KOPT-K1 (cell line): ENCODE results near the gene SLC7A9.
"Not testable (repeated sequence)": the region's sequence is repeated elsewhere in the genome, so short reads cannot be mapped to it uniquely, and the experiment has no call there.

ENCODE experiments used
- H3K27ac ChIP-seq: fragments of 200-600 bp; sonication (generic); 2 replicates; pipeline ENCODE4 v1.5.1; 2016; ENCODE audit warnings: antibody characterized with exemption, mild to moderate bottlenecking, low read depth, low read length; ENCODE audit not compliant: poor library complexity, severe bottlenecking
- H3K36me3 ChIP-seq: fragments of 200-600 bp; sonication (generic); 2 replicates; pipeline ENCODE4 v1.5.1; 2017; ENCODE audit warnings: antibody characterized with exemption, mild to moderate bottlenecking, low read length, moderate library complexity; ENCODE audit not compliant: insufficient read depth
- H3K9me3 ChIP-seq: fragments of 200-600 bp; sonication (generic); 2 replicates; pipeline ENCODE4 v1.5.1; 2017; ENCODE audit warnings: antibody characterized with exemption, low read length, mild to moderate bottlenecking; ENCODE audit not compliant: insufficient read depth, poor library complexity, severe bottlenecking

Gene SLC7A9

DNA sequence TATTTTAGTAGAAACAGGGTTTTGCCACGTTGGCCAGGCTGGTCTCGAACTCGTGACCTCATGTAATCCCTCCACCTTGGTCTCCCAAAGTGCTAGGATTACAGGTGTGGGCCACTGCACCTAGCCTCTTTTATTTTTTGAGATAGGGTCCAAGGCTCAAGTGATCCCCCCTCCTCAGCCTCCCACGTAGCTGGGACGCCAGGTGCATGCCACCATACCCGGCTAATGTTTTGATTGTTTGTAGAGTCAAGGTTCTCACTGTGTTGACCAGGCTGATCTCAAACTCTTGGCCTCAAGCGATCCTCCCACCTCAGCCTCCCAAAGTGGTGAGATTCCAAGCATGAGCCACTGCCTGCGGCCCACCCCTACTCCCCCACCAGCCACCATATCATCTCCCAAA, 6.3 kb downstream of the SLC7A9 start:
- no peaks in the 10 kb centered on the region for H3K9me3 ChIP-seq
- no peaks in the 10 kb centered on the region for H3K36me3 ChIP-seq
- H3K27ac ChIP-seq, result no peak overlapping the region

DNA sequence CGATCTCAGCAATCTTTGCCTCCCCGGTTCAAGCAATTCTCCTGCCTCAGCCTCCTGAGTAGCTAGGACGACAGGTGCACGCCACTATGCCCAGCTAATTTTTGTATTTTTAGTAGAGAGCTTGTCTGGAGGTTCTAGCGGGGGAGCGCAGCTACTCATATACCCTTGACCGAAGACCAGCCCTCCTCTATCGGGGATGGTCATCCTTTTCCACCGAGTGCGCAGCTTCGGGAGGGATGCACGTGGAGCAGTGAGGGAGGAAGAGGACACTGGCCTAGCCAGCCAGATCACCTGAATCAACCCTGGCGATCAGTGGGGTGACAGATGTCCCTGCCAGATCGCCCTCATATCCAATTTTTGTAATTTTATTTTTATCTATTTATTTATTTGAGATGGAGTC, 6.8 kb downstream of the SLC7A9 start:
- no peaks in the 10 kb centered on the region for H3K36me3 ChIP-seq
- H3K9me3 ChIP-seq, result no peaks in the 10 kb centered on the region
- H3K27ac ChIP-seq, result no peak overlapping the region

DNA sequence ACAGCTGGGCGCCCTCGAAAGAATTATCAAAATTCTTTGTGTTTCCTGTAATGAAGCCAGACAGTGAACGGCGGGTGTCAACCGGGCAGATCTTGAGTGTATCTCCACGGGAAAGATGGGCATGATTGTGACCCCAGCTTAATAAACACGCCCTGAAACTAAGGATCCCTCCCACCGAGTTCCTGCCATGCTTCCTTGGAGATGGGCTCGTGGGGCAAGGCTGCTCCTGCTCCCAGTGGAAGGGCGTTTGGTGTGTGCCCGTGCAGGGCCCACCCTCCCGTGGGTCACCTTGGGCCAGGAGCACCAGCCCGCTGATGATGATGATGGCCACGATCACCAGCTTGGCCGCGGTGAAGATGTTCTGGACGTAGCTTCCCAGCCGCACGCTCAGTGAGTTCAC, 7.4 kb downstream of the SLC7A9 start:
- H3K27ac ChIP-seq, result no peak overlapping the region
- no peaks in the 10 kb centered on the region for H3K36me3 ChIP-seq
- H3K9me3 ChIP-seq, result no peaks in the 10 kb centered on the region

DNA sequence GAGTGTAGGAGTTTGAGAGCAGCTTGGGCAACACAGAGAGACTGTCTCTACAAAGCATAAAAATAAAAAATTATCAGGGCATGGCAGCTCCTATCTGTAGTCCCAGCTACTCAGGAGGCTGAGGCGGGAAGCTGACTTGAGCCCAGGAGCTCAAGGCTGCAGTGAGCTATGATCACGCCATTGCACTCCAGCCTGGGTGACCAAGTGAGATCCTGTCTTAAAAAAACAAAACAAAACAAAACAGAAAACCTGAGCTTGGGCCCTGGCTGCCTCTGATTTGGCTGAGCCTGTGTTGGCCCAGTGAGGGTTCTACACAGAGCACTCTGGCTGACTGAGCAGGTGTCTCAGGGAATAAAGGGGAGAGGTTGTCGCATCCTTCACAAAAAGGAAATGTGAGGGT, 8.0 kb downstream of the SLC7A9 start:
- no peaks in the 10 kb centered on the region for H3K36me3 ChIP-seq
- no peak overlapping the region for H3K27ac ChIP-seq
- no peaks in the 10 kb centered on the region for H3K9me3 ChIP-seq

DNA sequence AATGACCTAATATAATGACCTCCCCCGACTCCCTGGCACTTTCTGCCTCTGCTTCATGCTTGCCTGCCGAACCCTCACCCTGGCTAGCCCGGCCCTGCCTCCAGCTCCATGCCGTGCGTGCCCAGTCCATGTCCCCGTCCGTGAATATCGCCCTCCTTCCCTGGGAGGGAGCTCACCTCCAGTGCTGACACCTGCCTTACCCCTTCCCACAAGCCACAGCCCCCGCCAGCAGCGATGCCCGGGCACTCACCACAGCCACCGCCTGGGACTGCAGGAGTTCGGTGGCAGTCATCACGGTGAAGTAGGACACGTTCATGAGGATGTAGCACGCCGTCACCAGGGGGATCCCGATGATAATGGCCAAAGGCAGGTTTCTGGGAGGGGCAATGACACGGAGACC, 10.0 kb downstream of the SLC7A9 start:
- Histone ChIP-seq H3K27ac (no peak overlapping the region), H3K36me3 (no peaks in the 10 kb centered on the region), H3K9me3 (no peaks in the 10 kb centered on the region)

DNA sequence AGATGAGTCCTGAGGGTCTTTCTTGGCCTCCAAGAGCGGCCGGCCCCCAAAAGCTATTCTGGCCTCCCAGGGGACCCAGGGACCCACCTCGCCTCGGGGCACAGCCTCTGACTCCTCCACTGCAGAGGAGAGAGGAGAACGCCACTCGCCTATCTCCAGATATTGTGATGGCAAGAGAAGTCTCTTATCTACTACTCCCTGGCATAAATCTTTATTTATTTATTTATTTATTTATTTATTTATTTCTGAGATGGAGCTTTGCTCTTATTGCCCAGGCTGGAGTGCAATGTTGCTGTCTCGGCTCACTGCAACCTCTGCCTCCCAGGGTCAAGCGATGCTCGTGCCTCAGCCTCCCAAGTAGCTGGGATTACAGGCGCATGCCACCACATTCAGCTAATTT, 11.0 kb downstream of the SLC7A9 start:
- no peaks in the 10 kb centered on the region for H3K9me3 ChIP-seq
- H3K36me3 ChIP-seq, result no peaks in the 10 kb centered on the region
- H3K27ac ChIP-seq, result no peak overlapping the region

DNA sequence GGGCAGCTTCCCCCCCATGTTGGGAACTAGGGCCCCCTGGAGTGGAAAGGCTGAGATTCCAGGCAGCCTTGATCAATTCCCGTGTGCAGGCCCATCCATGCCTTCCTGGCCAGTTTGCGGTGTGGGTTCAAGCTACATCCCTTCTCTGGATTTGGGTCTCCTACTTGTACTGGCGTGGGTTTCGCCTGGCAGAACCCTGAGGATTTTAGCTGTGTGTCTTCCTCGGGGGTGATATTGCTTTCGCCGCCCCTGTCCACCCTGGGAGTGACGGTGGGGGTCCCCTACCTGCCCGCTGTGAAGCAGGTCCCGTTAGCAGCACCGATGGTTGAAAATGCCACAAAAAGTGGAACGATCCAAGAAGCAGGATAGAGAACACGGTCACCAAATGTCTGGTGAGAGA, 11.4 kb downstream of the SLC7A9 start:
- Histone ChIP-seq H3K27ac (no peak overlapping the region), H3K9me3 (no peaks in the 10 kb centered on the region), H3K36me3 (no peaks in the 10 kb centered on the region)

DNA sequence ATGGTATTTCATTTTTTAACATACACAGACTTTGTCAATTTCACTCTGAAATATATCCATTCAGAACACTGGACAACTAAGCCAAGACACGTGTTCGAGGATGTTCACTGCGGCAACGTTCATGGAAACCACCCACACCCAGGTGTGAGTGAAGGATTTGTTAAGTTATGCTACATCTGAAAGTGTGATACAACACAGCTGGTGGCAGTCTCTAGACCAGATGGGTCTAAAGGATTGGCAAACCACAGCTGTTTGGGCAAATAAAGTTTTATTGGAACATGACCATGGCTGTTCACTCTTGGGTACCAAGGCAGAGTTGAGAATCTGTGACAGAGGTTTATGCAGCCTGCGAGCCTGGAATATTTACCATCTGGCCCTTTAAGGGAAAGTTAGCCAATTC, 12.0 kb downstream of the SLC7A9 start:
- Histone ChIP-seq H3K36me3 (no peaks in the 10 kb centered on the region), H3K27ac (no peak overlapping the region), H3K9me3 (no peaks in the 10 kb centered on the region)

DNA sequence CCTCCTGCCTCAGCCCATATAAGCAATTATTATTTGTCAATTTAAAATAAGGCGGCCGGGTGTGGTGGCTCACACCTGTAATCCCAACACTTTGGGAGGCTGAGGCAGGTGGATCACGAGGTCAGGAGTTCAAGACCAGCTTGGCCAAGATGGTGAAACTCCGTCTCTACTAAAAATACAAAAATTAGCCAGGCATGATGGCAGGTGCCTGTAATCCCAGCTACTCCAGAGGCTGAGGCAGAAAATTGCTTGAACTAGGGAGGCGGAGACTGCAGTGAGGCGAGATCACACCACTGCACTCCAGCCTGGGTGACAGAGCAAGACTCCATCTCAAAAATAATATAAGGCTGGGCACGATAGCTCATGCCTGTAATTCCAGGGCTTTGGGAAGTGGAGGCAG, 12.7 kb downstream of the SLC7A9 start:
- H3K36me3 ChIP-seq, H3K9me3 ChIP-seq, H3K27ac ChIP-seq: not testable (repeated sequence)

DNA sequence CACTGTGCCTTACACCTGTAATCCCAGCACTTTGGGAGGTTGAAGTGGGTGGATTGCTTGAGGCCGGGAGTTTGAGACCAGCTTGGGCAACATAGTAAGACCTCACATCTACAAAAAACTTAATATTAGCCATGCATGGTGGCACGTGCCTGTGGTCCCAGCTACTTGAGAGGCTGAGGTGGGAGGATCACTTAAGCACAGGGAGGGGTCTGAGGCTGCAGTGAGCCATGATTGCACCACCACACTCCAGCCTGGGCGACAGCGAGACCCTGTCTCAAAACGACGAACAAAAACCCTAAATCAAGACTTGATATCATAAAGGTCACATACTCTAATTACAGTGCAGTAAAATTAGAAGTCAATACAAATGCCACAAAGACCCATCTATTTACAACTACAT, 17.4 kb downstream of the SLC7A9 start:
- Histone ChIP-seq H3K9me3 (no peaks in the 10 kb centered on the region), H3K36me3 (no peaks in the 10 kb centered on the region), H3K27ac (no peak overlapping the region)

DNA sequence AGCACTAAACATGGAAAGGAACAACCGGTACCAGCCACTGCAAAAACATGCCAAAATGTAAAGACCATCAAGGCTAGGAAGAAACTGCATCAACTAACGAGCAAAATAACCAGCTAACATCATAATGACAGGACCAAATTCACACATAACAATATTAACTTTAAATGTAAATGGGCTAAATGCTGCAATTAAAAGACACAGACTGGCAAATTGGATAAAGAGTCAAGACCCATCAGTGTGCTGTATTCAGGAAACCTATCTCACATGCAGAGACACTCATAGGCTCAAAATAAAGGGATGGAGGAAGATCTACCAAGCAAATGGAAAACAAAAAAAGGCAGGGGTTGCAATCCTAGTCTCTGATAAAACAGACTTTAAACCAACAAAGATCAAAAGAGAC, 21.5 kb downstream of the SLC7A9 start:
- not testable (repeated sequence) for H3K9me3 ChIP-seq, H3K36me3 ChIP-seq, H3K27ac ChIP-seq

DNA sequence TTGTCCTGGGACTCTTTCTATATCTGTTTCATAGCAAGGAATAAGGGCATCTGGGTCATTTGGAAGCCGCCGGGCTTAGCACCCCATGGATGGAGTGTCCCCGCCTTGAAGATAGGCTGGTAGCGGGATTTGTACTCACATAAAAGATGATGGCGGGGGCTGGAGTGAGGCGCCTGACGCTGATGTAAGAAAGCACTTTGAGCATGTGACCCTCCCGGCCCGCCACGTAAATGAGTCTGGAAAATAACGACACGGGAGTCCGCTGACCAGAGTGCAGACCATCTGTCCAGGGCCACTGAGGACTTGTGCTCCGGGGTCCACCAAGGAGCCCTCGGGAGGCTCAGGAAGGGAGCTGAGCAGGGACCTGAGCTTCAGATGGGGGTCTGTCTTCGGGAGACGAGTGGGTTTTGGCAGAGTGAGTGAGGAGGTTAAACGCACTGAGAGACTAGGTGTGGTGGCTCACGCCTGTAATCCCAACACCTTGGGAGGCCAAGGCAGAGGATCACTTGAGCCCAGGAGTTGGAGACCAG, 25.8 kb downstream of the SLC7A9 start:
- Histone ChIP-seq H3K27ac (no peak overlapping the region), H3K9me3 (peaks cover 22% of the 10 kb centered on the region), H3K36me3 (no peaks in the 10 kb centered on the region)

DNA sequence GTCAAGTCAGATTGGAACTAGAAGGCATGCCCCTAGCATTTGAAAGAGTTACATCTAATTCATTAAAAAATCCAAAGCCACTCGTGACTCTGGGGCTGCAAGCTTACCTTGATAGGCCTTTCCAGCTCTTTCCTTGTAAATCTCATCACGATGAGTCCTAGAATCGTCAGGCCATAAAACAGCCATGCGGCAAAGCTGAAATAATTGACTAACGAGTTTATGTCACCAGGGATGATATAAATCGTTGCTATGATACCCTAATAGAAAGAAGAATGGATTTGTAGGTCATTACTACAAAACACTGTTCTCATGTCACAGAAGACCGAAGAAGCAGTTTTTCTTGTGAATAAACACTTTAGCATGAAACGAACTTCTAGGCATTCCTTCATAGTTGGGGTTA, 27.5 kb downstream of the SLC7A9 start:
- Histone ChIP-seq H3K9me3 (peaks cover 23% of the 10 kb centered on the region), H3K36me3 (no peaks in the 10 kb centered on the region)

DNA sequence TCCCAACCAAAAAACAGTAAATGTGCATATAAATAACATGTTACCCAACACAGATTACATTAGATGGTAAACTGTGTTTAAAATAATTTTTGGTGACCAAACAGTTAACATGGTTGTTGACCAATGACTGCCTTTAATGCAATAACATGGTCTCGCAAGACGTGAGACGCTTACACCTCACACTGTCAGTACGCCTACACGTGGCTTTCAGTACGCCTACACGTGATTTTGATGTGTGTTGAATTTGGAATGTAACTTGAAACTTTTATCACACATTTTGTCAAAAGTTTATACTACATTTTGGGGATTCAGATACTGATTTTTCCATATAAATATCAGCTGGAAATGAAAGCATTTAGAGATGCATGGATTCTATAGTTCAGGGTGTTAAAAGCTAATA, 32.0 kb downstream of the SLC7A9 start:
- peaks cover 23% of the 10 kb centered on the region for H3K9me3 ChIP-seq
- H3K36me3 ChIP-seq, result no peaks in the 10 kb centered on the region
- no peak overlapping the region for H3K27ac ChIP-seq

More for the DNA sequence above, 27.5 kb downstream of the SLC7A9 start:
- no peak overlapping the region for H3K27ac ChIP-seq

DNA sequence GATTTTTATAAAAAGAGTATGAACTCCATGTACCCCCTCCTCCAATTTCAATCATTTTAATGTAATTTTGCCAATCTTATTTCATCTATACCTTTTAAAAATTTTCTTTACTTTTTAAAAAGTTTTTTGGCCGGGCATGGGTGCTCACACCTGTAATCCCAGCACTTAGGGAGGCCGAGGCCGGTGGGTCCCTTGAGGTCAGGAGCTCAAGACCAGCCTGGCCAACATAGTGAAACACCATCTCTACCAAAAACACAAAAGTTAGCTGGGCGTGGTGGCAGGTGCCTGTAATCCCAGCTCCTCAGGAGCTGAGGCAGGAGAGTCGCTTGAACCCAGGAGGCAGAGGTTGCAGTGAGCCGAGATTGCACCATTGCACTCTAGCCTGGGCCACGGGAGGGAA, 36.2 kb downstream of the SLC7A9 start:
- H3K9me3 ChIP-seq, H3K27ac ChIP-seq, H3K36me3 ChIP-seq: not testable (repeated sequence)

DNA sequence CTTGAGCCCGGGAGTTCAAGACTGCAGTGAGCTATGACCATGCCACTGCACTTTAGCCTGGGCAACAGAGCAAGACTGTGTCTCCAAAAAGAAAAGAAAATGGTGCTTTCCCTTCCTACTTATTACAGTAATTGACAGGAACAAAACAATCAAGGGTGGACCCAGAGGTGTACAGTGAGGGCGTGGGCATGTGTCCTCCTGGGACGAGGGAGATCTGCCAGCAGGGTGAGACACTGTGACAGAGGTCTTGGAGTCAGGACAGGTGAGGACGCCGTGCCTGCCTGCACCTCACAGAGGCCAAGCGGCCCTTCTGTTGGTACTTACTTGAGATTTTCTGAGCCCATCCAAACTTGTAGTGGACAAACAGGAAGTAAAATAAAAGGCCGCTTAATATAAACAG, 36.7 kb downstream of the SLC7A9 start:
- not testable (repeated sequence) for H3K36me3 ChIP-seq, H3K9me3 ChIP-seq, H3K27ac ChIP-seq

DNA sequence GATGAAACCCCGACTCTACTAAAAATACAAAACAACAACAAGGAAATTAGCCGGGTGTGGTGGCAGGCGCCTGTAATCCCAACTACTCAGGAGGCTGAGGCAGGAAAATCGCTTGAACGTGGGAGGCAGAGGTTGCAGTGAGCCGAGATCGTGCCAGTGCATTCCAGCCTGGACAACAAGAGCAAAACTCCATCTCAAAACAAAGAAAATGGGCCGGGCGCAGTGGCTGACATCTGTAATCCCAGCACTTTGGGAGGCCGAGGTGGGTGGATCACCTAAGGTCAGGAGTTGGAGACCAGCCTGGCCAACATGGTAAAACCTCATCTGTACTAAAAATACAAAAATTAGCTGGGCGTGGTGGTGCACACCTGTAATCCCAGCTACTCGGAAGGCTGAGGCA, 37.5 kb downstream of the SLC7A9 start:
- H3K36me3 ChIP-seq, H3K27ac ChIP-seq, H3K9me3 ChIP-seq: not testable (repeated sequence)
